Measurements from ENCODE around the gene SASH1.
A peak's percentile ranks its signal among the peaks of the same experiment; 100 is the strongest.

SASH1 gene

GRCh38 chr6:148521586-148521985 lies 178.9 kb downstream of the SASH1 start:
- DNase-seq (ENCODE audit: low spot score): no peak

DNA sequence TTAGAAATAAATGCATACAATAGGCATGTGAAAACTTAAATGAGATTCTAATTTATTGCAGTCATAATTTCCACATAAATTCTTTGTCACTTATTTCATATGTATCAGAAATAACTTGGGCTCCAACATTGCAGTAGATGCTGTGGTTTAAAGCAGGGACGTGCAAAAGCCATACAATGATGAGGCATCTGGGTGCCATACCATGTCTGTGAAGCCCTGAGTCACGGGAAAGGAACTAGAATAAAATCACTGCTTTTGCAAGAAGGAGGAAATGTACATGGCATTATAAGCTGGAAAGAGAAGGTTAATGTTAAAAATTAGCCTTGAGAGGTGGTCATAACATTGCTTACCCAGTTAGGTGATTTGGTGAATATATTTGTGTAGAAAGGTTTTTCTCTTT lies 180.4 kb downstream of the SASH1 start:
- no peak for DNase-seq (ENCODE audit: low spot score)

DNA sequence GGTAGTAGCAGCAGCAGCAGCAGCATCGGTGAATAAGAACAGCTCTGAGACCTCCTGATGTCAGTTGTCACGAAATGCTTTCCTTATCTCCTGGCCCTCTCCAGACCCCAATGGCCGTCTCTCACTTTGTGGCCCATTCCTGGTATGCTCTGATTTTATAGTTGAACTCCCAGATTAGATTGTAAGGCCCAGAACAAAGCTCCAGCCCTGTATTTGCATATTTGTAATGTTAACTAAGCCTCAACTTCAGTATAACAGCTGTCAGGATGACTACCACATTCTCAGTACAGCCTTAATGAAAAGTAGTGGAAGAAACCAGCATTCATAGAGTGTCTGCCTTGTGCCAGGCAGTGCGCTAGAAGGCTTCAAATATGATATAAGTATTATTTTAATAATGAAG lies 180.9 kb downstream of the SASH1 start:
- DNase-seq (ENCODE audit: low spot score): no peak

- DNase-seq (ENCODE audit: low spot score): no peak
Observed at GRCh38 chr6:148524471-148524882, 181.8 kb downstream of the SASH1 start.

GRCh38 chr6:148524976-148525375 lies 182.3 kb downstream of the SASH1 start:
- DNase-seq (ENCODE audit: low spot score): no peak

DNA sequence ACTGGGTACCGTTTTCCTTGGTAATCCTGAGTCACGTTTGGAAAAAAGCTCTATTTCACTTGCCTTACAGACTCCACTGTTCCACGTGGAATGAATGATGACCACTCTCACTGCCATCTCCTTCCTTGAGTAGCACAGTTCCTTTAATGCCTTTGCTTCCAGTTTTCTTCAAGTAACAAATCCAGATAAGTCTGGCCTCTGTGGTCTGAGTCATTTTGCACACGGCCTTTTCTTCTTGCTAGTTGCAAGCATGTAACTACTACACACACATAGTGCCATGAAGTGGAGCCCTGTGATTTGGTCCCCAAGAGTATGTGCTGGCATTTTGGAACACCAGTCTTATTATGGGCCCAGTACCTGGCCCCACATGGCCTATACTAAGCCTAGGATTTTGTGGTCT lies 182.8 kb downstream of the SASH1 start:
- no peak for DNase-seq (ENCODE audit: low spot score)

GRCh38 chr6:148526145-148526544 lies 183.5 kb downstream of the SASH1 start:
- DNase-seq (ENCODE audit: low spot score): no peak

DNA sequence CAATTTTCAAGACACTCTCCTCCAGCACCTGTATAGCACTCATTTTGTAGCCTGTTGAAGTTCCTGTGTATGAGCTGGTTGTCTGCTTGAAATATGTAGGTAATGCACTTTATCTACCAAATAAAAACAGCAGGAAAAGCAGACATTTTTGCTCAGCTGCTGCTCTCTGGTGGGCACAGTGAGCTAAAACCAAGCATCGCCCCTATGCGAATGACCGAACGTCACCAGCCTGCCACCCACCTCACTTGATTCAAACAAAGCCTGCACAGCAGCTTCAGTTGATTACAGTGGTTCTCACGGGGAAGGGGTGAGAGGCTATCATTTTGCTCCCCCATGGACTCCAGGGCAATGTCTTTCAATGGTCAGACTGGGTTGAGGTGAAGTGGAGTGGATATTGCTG lies 185.7 kb downstream of the SASH1 start:
- DNase-seq (ENCODE audit: low spot score): no peak

GRCh38 chr6:148529010-148529409 lies 186.4 kb downstream of the SASH1 start:
- no peak for DNase-seq (ENCODE audit: low spot score)

- peak; percentile 31 for DNase-seq (ENCODE audit: low spot score)
Observed at GRCh38 chr6:148530394-148530953, 187.8 kb downstream of the SASH1 start.

GRCh38 chr6:148530976-148531375 lies 188.3 kb downstream of the SASH1 start:
- DNase-seq (ENCODE audit: low spot score): no peak

DNA sequence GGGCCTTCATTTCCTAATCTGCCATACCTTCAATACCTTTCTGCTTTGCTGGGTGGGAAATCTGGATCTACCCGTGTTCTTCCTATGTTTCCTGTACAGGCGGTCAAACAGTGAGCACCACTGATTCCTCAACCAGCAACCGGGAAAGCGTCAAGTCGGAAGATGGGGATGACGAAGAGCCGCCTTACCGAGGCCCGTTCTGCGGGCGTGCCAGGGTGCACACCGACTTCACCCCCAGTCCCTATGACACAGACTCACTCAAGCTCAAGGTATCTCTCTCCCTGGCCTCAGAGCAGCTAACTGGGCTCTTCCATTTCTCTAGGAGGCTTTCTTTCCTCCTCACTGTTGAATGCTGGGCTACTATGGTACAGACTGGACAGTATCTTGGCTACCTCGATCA lies 190.1 kb downstream of the SASH1 start:
- DNase-seq (ENCODE audit: low spot score): no peak

GRCh38 chr6:148533309-148534107 lies 190.9 kb downstream of the SASH1 start:
- peak; percentile 29 for DNase-seq (ENCODE audit: low spot score)

DNA sequence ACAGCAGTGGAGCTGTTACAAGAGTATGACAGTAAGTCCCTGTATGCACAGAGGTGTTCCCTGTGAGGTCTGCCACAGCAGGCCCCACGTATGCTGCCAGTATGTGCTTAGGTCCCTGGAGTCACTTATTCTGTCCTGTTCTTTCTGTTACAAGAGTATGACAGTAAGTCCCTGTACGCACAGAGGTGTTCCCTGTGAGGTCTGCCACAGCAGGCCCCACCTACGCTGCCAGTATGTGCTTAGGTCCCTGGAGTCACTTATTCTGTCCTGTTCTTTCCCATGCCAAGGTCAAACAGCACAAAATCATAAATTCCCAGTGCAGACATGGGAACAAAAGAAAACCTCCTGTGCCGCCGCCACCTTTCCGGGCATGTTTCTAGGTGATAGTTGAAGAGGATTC lies 192.2 kb downstream of the SASH1 start:
- DNase-seq (ENCODE audit: low spot score): no peak

DNA sequence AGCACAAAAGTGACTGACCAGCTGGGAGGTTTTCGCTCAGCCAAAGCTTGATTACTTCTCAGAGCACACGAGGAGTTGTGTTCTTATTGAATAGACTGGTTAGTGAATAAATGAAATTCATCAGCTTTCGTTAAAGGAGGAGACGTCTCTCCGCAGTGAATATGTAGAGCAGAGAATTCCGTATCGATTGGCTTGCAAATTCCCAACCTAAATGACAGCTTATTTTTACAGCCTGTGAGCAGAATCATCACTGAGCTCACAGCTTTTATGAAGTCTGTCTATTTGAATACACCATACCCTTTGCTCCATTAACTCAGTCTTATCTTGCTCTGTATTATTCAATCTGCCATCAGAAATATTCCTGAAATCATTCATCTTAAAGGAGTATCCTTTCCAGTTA lies 192.7 kb downstream of the SASH1 start:
- DNase-seq (ENCODE audit: low spot score): no peak

DNA sequence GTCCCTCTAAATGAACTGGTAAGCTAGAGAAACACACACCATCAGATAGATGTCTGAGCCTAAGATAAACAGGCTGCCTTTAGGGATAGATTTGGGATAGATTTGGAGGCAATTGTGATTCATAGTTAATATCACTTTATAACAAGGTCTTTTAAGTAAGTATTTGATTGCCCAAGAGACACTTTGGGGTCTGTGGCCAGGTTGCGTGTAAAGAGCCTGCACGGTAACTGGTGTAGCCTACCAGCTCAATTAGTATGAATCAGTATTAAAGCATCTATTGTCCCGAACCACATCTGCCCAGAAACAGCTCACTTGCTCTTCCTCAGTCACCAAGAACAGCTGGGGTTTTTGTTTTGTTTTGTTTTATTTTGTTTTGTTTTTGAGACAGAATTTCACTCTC lies 193.3 kb downstream of the SASH1 start:
- DNase-seq (ENCODE audit: low spot score): no peak

DNA sequence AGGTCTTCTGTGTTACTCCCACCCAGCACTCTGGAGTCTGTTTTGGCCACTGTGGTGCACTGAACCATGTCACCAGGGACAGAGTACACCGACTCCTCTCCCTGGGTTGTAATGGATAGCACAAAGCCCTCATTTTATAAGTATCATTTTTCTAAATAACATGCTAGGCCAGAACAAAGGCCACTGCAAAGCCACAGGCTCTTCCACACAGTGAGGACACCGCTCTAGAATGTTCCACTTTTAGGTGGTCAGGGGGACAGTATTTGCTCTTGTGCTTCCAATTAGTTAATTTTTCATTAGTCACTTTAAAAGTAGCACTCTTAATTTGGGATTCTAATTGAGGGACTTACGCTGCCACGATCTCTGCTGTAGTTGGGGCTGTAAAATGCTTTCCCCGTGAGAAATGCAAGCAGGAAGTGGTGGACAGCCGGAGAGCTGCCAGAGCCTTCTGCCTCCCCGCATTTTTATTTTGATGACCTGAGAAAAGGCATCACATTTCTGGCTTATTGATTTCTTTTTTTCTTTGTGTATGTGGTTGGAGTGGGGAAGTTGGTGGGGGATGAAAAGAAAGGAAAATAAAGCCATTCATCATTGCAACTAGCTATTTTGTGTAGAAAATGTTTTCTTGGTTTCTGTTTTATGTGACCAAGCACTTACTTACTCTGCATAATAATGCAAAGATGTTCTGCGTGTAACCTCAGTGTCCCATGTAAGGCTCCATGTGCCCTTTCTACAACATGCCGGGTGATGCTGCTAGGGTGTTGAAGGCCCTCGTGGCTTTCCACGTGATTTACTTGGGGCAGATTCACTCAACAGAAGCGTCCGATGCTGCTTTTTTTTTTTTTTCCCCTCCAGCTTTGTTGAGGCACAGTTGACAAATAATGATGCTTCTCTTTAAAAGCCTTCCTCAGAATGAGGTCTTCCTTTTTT lies 195.9 kb downstream of the SASH1 start:
- no peak for DNase-seq (ENCODE audit: low spot score)

DNA sequence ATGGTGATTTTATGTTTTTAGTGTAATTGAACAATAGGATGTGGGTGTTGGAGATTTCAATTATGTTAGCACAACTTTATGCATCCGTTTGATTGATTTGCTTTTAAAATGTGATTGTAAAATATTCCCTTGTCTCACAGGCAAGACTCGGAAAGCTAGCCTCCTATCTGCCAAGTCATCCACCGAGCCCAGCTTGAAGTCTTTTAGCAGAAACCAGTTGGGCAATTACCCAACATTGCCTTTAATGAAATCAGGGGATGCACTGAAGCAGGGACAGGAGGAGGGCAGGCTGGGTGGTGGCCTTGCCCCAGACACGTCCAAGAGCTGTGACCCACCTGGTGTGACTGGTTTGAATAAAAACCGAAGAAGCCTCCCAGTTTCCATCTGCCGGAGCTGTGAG lies 200.9 kb downstream of the SASH1 start:
- no peak for DNase-seq (ENCODE audit: low spot score)

- DNase-seq (ENCODE audit: low spot score): no peak
Observed at GRCh38 chr6:148544421-148544820, 201.8 kb downstream of the SASH1 start.

GRCh38 chr6:148545901-148546300 lies 203.3 kb downstream of the SASH1 start:
- no peak for DNase-seq (ENCODE audit: low spot score)

GRCh38 chr6:148547110-148547509 lies 204.5 kb downstream of the SASH1 start:
- no peak for DNase-seq (ENCODE audit: low spot score)

GRCh38 chr6:148548065-148548748 lies 205.6 kb downstream of the SASH1 start:
- no peak for DNase-seq (ENCODE audit: low spot score)

All from iPS-NIHi11 (cell line).